BLaER1 (cell line): ENCODE data around the gene P2RX6.

Experiments
- H3K27ac ChIP-seq: shearing (Covaris generic); formaldehyde crosslinking; 2 replicates; pipeline ENCODE4 v1.8.1; 2022
- H3K27me3 ChIP-seq: shearing (Covaris generic); formaldehyde crosslinking; 2 replicates; pipeline ENCODE4 v1.8.1; 2022
- H3K36me3 ChIP-seq: shearing (Covaris generic); formaldehyde crosslinking; 2 replicates; pipeline ENCODE4 v1.8.1; 2022
- H3K4me1 ChIP-seq: shearing (Covaris generic); formaldehyde crosslinking; 2 replicates; pipeline ENCODE4 v1.8.1; 2022
- H3K4me2 ChIP-seq: shearing (Covaris generic); formaldehyde crosslinking; 2 replicates; pipeline ENCODE4 v1.8.1; 2022
- H3K4me3 ChIP-seq: shearing (Covaris generic); formaldehyde crosslinking; 2 replicates; pipeline ENCODE4 v1.8.1; 2022
- H3K9ac ChIP-seq: shearing (Covaris generic); formaldehyde crosslinking; 2 replicates; pipeline ENCODE4 v1.8.1; 2022
- H3K9me3 ChIP-seq: shearing (Covaris generic); formaldehyde crosslinking; 2 replicates; pipeline ENCODE4 v1.8.1; 2022
- H4K20me1 ChIP-seq: shearing (Covaris generic); formaldehyde crosslinking; 2 replicates; pipeline ENCODE4 v1.8.1; 2022
- Cebpa-rat ChIP-seq: shearing (Covaris generic); IDR thresholded peaks from 2 replicates; pipeline ENCODE4 v1.8.1; 2022

The P2RX6 gene

GRCh38 chr22:21013657-21014201 is 1.2 kb upstream of the P2RX6 start:
- Histone ChIP-seq H3K4me3 (peak overlapping the region; percentile 54), H4K20me1 (peaks cover 10% of the 10 kb centered on the region; the same call in 1 of the 2 replicates), H3K27me3 (no peaks in the 10 kb centered on the region), H3K4me2 (peak overlapping the region; percentile 98), H3K27ac (no peak overlapping the region), H3K9ac (no peak overlapping the region), H3K9me3 (no peaks in the 10 kb centered on the region), H3K4me1 (peaks cover 32% of the 10 kb centered on the region), H3K36me3 (no peaks in the 10 kb centered on the region)
- no peak for TF ChIP-seq Cebpa-rat

- H3K27me3 ChIP-seq, result no peaks in the 10 kb centered on the region
- no peak for TF ChIP-seq Cebpa-rat
- peaks cover 10% of the 10 kb centered on the region; the same call in 1 of the 2 replicates for H4K20me1 ChIP-seq
- no peak overlapping the region for H3K9ac ChIP-seq
- H3K27ac ChIP-seq, result no peak overlapping the region
- peak overlapping the region; percentile 54 for H3K4me3 ChIP-seq
- H3K36me3 ChIP-seq, result no peaks in the 10 kb centered on the region
- H3K4me1 ChIP-seq, result peaks cover 32% of the 10 kb centered on the region
- no peaks in the 10 kb centered on the region for H3K9me3 ChIP-seq
- H3K4me2 ChIP-seq, result peak overlapping the region; percentile 98
These were observed 701 bp upstream of the P2RX6 start for GRCh38 chr22:21014202-21014725.

GRCh38 chr22:21015466-21016006 is 571 bp downstream of the P2RX6 start:
- Histone ChIP-seq H3K36me3 (no peaks in the 10 kb centered on the region), H3K4me3 (no peak overlapping the region), H3K27ac (0 out of 2 replicates have a peak overlapping the region, but pooled peaks have one; percentile 26), H3K27me3 (no peaks in the 10 kb centered on the region), H3K9me3 (no peaks in the 10 kb centered on the region), H4K20me1 (peaks cover 2% of the 10 kb centered on the region; the same call in 1 of the 2 replicates), H3K4me1 (peaks cover 32% of the 10 kb centered on the region), H3K4me2 (peak overlapping the region; percentile 98), H3K9ac (no peak overlapping the region)
- no peak for TF ChIP-seq Cebpa-rat

- no peak overlapping the region for H3K27ac ChIP-seq
- no peak for TF ChIP-seq Cebpa-rat
- H3K9ac ChIP-seq, result no peak overlapping the region
- no peaks in the 10 kb centered on the region for H3K9me3 ChIP-seq
- peaks cover 32% of the 10 kb centered on the region for H3K4me1 ChIP-seq
- H3K36me3 ChIP-seq, result no peaks in the 10 kb centered on the region
- H3K27me3 ChIP-seq, result no peaks in the 10 kb centered on the region
- H3K4me3 ChIP-seq, result no peak overlapping the region
- no peaks in the 10 kb centered on the region for H4K20me1 ChIP-seq
- H3K4me2 ChIP-seq, result no peak overlapping the region
These were observed 1.9 kb downstream of the P2RX6 start for GRCh38 chr22:21016644-21017420.

- H3K4me1 ChIP-seq, result peaks cover 29% of the 10 kb centered on the region
- H3K9ac ChIP-seq, result no peak overlapping the region
- H3K27me3 ChIP-seq, result no peaks in the 10 kb centered on the region
- no peak overlapping the region for H3K4me2 ChIP-seq
- H3K27ac ChIP-seq, result no peak overlapping the region
- no peaks in the 10 kb centered on the region for H4K20me1 ChIP-seq
- no peaks in the 10 kb centered on the region for H3K36me3 ChIP-seq
- TF ChIP-seq Cebpa-rat, result no peak
- no peaks in the 10 kb centered on the region for H3K9me3 ChIP-seq
- H3K4me3 ChIP-seq, result no peak overlapping the region
These were observed 3.3 kb downstream of the P2RX6 start for GRCh38 chr22:21018314-21018713.

- H3K36me3 ChIP-seq, result no peaks in the 10 kb centered on the region
- TF ChIP-seq Cebpa-rat, result no peak
These were observed 6.0 kb downstream of the P2RX6 start for GRCh38 chr22:21020802-21021429.

GRCh38 chr22:21022507-21022906 is 7.5 kb downstream of the P2RX6 start:
- H3K9ac ChIP-seq, result no peak overlapping the region
- no peaks in the 10 kb centered on the region for H3K27me3 ChIP-seq
- H3K36me3 ChIP-seq, result no peaks in the 10 kb centered on the region
- H3K4me3 ChIP-seq, result no peak overlapping the region
- H3K4me2 ChIP-seq, result no peak overlapping the region
- H3K27ac ChIP-seq, result no peak overlapping the region
- no peak for TF ChIP-seq Cebpa-rat
- peaks cover 7% of the 10 kb centered on the region for H3K4me1 ChIP-seq
- no peaks in the 10 kb centered on the region for H4K20me1 ChIP-seq
- H3K9me3 ChIP-seq, result no peaks in the 10 kb centered on the region

More at GRCh38 chr22:21020802-21021429, 6.0 kb downstream of the P2RX6 start:
- no peak overlapping the region for H3K4me3 ChIP-seq
- no peak overlapping the region for H3K27ac ChIP-seq
- no peak overlapping the region for H3K9ac ChIP-seq
- H4K20me1 ChIP-seq, result no peaks in the 10 kb centered on the region
- no peaks in the 10 kb centered on the region for H3K9me3 ChIP-seq
- no peaks in the 10 kb centered on the region for H3K27me3 ChIP-seq
- H3K4me2 ChIP-seq, result no peak overlapping the region
- H3K4me1 ChIP-seq, result peaks cover 10% of the 10 kb centered on the region

GRCh38 chr22:21022955-21023614 is 8.1 kb downstream of the P2RX6 start:
- Histone ChIP-seq H3K9me3 (no peaks in the 10 kb centered on the region), H3K9ac (no peak overlapping the region), H3K4me2 (no peak overlapping the region), H3K4me1 (peaks cover 7% of the 10 kb centered on the region), H3K27me3 (no peaks in the 10 kb centered on the region), H3K36me3 (no peaks in the 10 kb centered on the region), H3K4me3 (no peak overlapping the region), H4K20me1 (no peaks in the 10 kb centered on the region), H3K27ac (no peak overlapping the region)
- no peak for TF ChIP-seq Cebpa-rat

GRCh38 chr22:21025266-21025665 is 10.3 kb downstream of the P2RX6 start:
- no peaks in the 10 kb centered on the region for H3K9me3 ChIP-seq
- peak overlapping the region; percentile 30; the same call in 1 of the 2 replicates for H3K27ac ChIP-seq
- H3K4me2 ChIP-seq, result peak overlapping the region; percentile 28; the same call in 1 of the 2 replicates
- TF ChIP-seq Cebpa-rat, result no peak
- H3K4me3 ChIP-seq, result no peak overlapping the region
- no peaks in the 10 kb centered on the region for H3K27me3 ChIP-seq
- no peak overlapping the region for H3K9ac ChIP-seq
- H4K20me1 ChIP-seq, result no peaks in the 10 kb centered on the region
- no peaks in the 10 kb centered on the region for H3K36me3 ChIP-seq
- peaks cover 7% of the 10 kb centered on the region for H3K4me1 ChIP-seq
